ENCODE measurements around the gene ITPR2. TPM values are rescaled to one million over a fixed set of nuclear protein-coding genes. Genes with fewer than 3 reads are reported as not detected.
A peak's percentile ranks its signal among the peaks of the same experiment; 100 is the strongest.

The ITPR2 gene
- total RNA-seq, 1 experiment from 2014 or later, result 13.6 TPM

GRCh38 chr12:26410689-26411088, 422.3 kb downstream of the ITPR2 start:
- no peak for DNase-seq (ENCODE audit: low read depth)

GRCh38 chr12:26406813-26407212, 426.2 kb downstream of the ITPR2 start:
- no peak for DNase-seq (ENCODE audit: low read depth)

GRCh38 chr12:26406391-26406790, 426.6 kb downstream of the ITPR2 start:
- DNase-seq (ENCODE audit: low read depth), result no peak

- no peak for DNase-seq (ENCODE audit: low read depth)
Observed at GRCh38 chr12:26403601-26404000, 429.4 kb downstream of the ITPR2 start.

GRCh38 chr12:26402648-26403047, 430.3 kb downstream of the ITPR2 start:
- peak; percentile 64 for DNase-seq (ENCODE audit: low read depth)

GRCh38 chr12:26401874-26402273, 431.1 kb downstream of the ITPR2 start:
- no peak for DNase-seq (ENCODE audit: low read depth)

- DNase-seq (ENCODE audit: low read depth), result no peak
Observed at GRCh38 chr12:26400627-26401026, 432.4 kb downstream of the ITPR2 start.

GRCh38 chr12:26399381-26399780, 433.6 kb downstream of the ITPR2 start:
- DNase-seq (ENCODE audit: low read depth), result no peak

GRCh38 chr12:26396402-26396801, 436.6 kb downstream of the ITPR2 start:
- DNase-seq (ENCODE audit: low read depth), result no peak

- DNase-seq (ENCODE audit: low read depth), result no peak
Observed at GRCh38 chr12:26389343-26389742, 443.7 kb downstream of the ITPR2 start.

GRCh38 chr12:26384536-26384935, 448.5 kb downstream of the ITPR2 start:
- no peak for DNase-seq (ENCODE audit: low read depth)

GRCh38 chr12:26383041-26383440, 450.0 kb downstream of the ITPR2 start:
- DNase-seq (ENCODE audit: low read depth), result no peak

- DNase-seq (ENCODE audit: low read depth), result no peak
Observed at GRCh38 chr12:26380897-26381296, 452.1 kb downstream of the ITPR2 start.

- DNase-seq (ENCODE audit: low read depth), result no peak
Observed at GRCh38 chr12:26379777-26380467, 453.1 kb downstream of the ITPR2 start.

GRCh38 chr12:26378711-26379110, 454.3 kb downstream of the ITPR2 start:
- no peak for DNase-seq (ENCODE audit: low read depth)

- DNase-seq (ENCODE audit: low read depth), result no peak
Observed at GRCh38 chr12:26374934-26375680, 457.9 kb downstream of the ITPR2 start.

- DNase-seq (ENCODE audit: low read depth), result no peak
Observed at GRCh38 chr12:26373606-26374495, 459.1 kb downstream of the ITPR2 start.

GRCh38 chr12:26372866-26373265, 460.1 kb downstream of the ITPR2 start:
- DNase-seq (ENCODE audit: low read depth), result no peak

GRCh38 chr12:26370098-26370497, 462.9 kb downstream of the ITPR2 start:
- DNase-seq (ENCODE audit: low read depth), result peak; percentile 9

GRCh38 chr12:26369588-26369987, 463.4 kb downstream of the ITPR2 start:
- DNase-seq (ENCODE audit: low read depth), result peak; percentile 88

- DNase-seq (ENCODE audit: low read depth), result no peak
Observed at GRCh38 chr12:26367991-26368730, 464.8 kb downstream of the ITPR2 start.

GRCh38 chr12:26361964-26362363, 471.0 kb downstream of the ITPR2 start:
- no peak for DNase-seq (ENCODE audit: low read depth)

Measured in M059J (cell line).